Calu3 (cell line): ENCODE results near the gene JAG2. TPM values are rescaled to one million over a fixed set of nuclear protein-coding genes. Genes with fewer than 3 reads are reported as not detected.

Source experiments
- BruUV-seq: library from RNA; stranded (reverse); fragments of 400-500 nt; replicated peaks from 2 replicates; lab custom pipeline; 2021; lab: Mats Ljungman, UMichigan
- CTCF ChIA-PET: fragments of 300-600 bp; sonication (Branson Sonifier 250); formaldehyde crosslinking; loops from one replicate; lab custom pipeline; 2022; ENCODE audit warnings: antibody characterized with exemption; lab: Charles Lee
- DNase-seq: peaks from one replicate; pipeline ENCODE4 v3.0.0; 2022
- H3K27ac Mint-ChIP-seq: one replicate; pipeline ENCODE4 v1.8.0; 2022; ENCODE audit warnings: mixed read lengths; ENCODE audit not compliant: unreplicated experiment
- H3K27me3 Mint-ChIP-seq: one replicate; pipeline ENCODE4 v1.8.0; 2022; ENCODE audit warnings: mixed read lengths; ENCODE audit not compliant: unreplicated experiment
- H3K36me3 Mint-ChIP-seq: one replicate; pipeline ENCODE4 v1.8.0; 2022; ENCODE audit warnings: mild to moderate bottlenecking, moderate library complexity, mixed read lengths; ENCODE audit not compliant: insufficient read depth, unreplicated experiment
- H3K4me1 Mint-ChIP-seq: one replicate; pipeline ENCODE4 v1.8.0; 2022; ENCODE audit warnings: mild to moderate bottlenecking, low read depth, mixed read lengths; ENCODE audit not compliant: unreplicated experiment
- H3K4me3 Mint-ChIP-seq: one replicate; pipeline ENCODE4 v1.8.0; 2022; ENCODE audit warnings: mild to moderate bottlenecking, low read depth, moderate library complexity, mixed read lengths; ENCODE audit not compliant: unreplicated experiment
- H3K9me3 Mint-ChIP-seq: one replicate; pipeline ENCODE4 v1.8.0; 2022; ENCODE audit warnings: low read depth, mixed read lengths; ENCODE audit not compliant: unreplicated experiment
- intact Hi-C: fragments of 100-400 bp; cut with micrococcal nuclease; formaldehyde crosslinking; loops from one replicate; pipeline ENCODE4 v1.10.0; 2022; ENCODE audit not compliant: unreplicated experiment
- total RNA-seq: library from RNA; stranded (reverse); gene quantifications from 2 replicates; pipeline ENCODE4 v1.2.3, GENCODE V29; 2022
- TF ChIP-seq, protein P1 (sequence below): fragments of 200-600 bp; IDR thresholded peaks from one replicate; pipeline ENCODE4 v1.8.0; 2022; ENCODE audit warnings: antibody characterized with exemption; ENCODE audit not compliant: unreplicated experiment

The JAG2 gene
- total RNA-seq, 1 experiment from 2014 or later, result 13.8 TPM

- CTCF ChIA-PET, result no interaction called here
- intact Hi-C loops, result no loop called here
- peaks cover 8% of the 10 kb centered on the region for H3K36me3 Mint-ChIP-seq
- H3K27me3 Mint-ChIP-seq, result peaks cover 46% of the 10 kb centered on the region
- H3K27ac Mint-ChIP-seq, result no peak overlapping the region
- BruUV-seq, result no TSS peak
- no peak for DNase-seq
- H3K9me3 Mint-ChIP-seq, result no peaks in the 10 kb centered on the region
- TF ChIP-seq, protein P1, sequence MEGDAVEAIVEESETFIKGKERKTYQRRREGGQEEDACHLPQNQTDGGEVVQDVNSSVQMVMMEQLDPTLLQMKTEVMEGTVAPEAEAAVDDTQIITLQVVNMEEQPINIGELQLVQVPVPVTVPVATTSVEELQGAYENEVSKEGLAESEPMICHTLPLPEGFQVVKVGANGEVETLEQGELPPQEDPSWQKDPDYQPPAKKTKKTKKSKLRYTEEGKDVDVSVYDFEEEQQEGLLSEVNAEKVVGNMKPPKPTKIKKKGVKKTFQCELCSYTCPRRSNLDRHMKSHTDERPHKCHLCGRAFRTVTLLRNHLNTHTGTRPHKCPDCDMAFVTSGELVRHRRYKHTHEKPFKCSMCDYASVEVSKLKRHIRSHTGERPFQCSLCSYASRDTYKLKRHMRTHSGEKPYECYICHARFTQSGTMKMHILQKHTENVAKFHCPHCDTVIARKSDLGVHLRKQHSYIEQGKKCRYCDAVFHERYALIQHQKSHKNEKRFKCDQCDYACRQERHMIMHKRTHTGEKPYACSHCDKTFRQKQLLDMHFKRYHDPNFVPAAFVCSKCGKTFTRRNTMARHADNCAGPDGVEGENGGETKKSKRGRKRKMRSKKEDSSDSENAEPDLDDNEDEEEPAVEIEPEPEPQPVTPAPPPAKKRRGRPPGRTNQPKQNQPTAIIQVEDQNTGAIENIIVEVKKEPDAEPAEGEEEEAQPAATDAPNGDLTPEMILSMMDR, result no peak
- no peak overlapping the region for H3K4me3 Mint-ChIP-seq
- H3K4me1 Mint-ChIP-seq, result peaks cover 15% of the 10 kb centered on the region
Observed at GRCh38 chr14:105200074-105200473, 31.5 kb upstream of the JAG2 start.

GRCh38 chr14:105199093-105199492, 30.5 kb upstream of the JAG2 start:
- H3K9me3 Mint-ChIP-seq, result no peaks in the 10 kb centered on the region
- no peak overlapping the region for H3K27ac Mint-ChIP-seq
- peaks cover 18% of the 10 kb centered on the region for H3K4me1 Mint-ChIP-seq
- no peaks in the 10 kb centered on the region for H3K36me3 Mint-ChIP-seq
- CTCF ChIA-PET, result interaction anchor here (0.9 kb wide), 1 partner anchor 104 kb away, joined by 3 read pairs; no protein-coding TSS in a partner anchor
- DNase-seq, result no peak
- H3K27me3 Mint-ChIP-seq, result peaks cover 56% of the 10 kb centered on the region
- TF ChIP-seq, protein P1, result no peak
- no TSS peak for BruUV-seq
- intact Hi-C loops, result no loop called here
- H3K4me3 Mint-ChIP-seq, result no peak overlapping the region

DNA sequence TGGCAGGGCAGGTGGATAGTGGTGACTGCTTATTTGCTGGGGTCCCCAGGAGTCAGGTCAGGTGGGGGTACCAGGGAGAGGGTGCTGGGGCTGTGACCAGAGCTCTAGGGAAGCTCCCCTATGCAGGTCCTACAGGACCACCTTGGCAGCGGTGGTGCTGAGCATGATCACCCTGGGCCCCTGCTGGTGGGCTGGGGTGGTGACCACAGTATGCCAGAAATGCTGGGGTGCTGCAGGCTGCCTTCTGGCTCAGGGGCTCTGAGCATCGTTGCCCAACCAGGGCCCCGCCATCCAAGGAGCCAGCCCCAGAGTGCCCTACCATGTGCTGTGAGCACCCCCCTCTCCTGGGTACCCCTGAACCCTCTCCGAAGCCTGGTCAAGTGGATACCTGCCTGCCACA, 30.0 kb upstream of the JAG2 start:
- no TSS peak for BruUV-seq
- peaks cover 61% of the 10 kb centered on the region for H3K27me3 Mint-ChIP-seq
- no peaks in the 10 kb centered on the region for H3K36me3 Mint-ChIP-seq
- no peak for DNase-seq
- intact Hi-C loops, result no loop called here
- no peak overlapping the region for H3K4me3 Mint-ChIP-seq
- TF ChIP-seq, protein P1, result no peak
- H3K9me3 Mint-ChIP-seq, result no peaks in the 10 kb centered on the region
- CTCF ChIA-PET, result interaction anchor here (0.9 kb wide), 1 partner anchor 104 kb away, joined by 3 read pairs; no protein-coding TSS in a partner anchor
- H3K4me1 Mint-ChIP-seq, result peaks cover 20% of the 10 kb centered on the region
- H3K27ac Mint-ChIP-seq, result no peak overlapping the region

- Mint-ChIP-seq H3K9me3 (no peaks in the 10 kb centered on the region), H3K27me3 (peaks cover 63% of the 10 kb centered on the region), H3K36me3 (no peaks in the 10 kb centered on the region), H3K4me1 (peaks cover 20% of the 10 kb centered on the region), H3K27ac (no peak overlapping the region), H3K4me3 (no peak overlapping the region)
- TF ChIP-seq, protein P1, result no peak
- no TSS peak for BruUV-seq
- CTCF ChIA-PET, result no interaction called here
- intact Hi-C loops, result no loop called here
- no peak for DNase-seq
Observed at GRCh38 chr14:105197211-105197641, 28.6 kb upstream of the JAG2 start.
